K562 (cell line): ENCODE data around the gene GRAMD2B.

Source experiments
- ASH1L ChIP-seq: fragments of 450-650 bp; IDR thresholded peaks from 2 replicates; pipeline ENCODE4 v1.6.1; 2018; ENCODE audit warnings: borderline replicate concordance, mild to moderate bottlenecking, low read depth; ENCODE audit not compliant: partially characterized antibody
- CBX2 ChIP-seq: fragments of 200-600 bp; sonication (generic); IDR thresholded peaks from one replicate; pipeline ENCODE4 v1.6.1; 2012; ENCODE audit warnings: mild to moderate bottlenecking, low read length, inconsistent platforms; ENCODE audit not compliant: insufficient read depth, poor library complexity, severe bottlenecking
- CREB3 ChIP-seq: fragments of 450-650 bp; conservative IDR thresholded peaks from 2 replicates; pipeline ENCODE4 v1.6.1; 2016; ENCODE audit warnings: missing genetic modification characterization, low read depth, mild to moderate bottlenecking, missing compliant biosample characterization, moderate library complexity
- CTCF ChIP-seq, 3 experiments: IDR thresholded peaks in 2 of 3; conservative IDR thresholded peaks in 1 of 3; 2 replicates each; pipeline ENCODE4 v1.5.1; 2011 to 2012; ENCODE audit warnings: low read length in 3 of 3, mild to moderate bottlenecking in 3 of 3, control low read depth in 2 of 3, improper control_type of control experiment in 1 of 3, inconsistent platforms in 1 of 3, low read depth in 1 of 3, mixed read lengths in 1 of 3, moderate library complexity in 1 of 3; ENCODE audit not compliant: insufficient read depth in 2 of 3
- EZH2 ChIP-seq: IDR thresholded peaks from 2 replicates; pipeline ENCODE4 v1.6.1; 2012; ENCODE audit warnings: low read depth, mild to moderate bottlenecking, inconsistent platforms, low read length, borderline replicate concordance
- HMGN3 ChIP-seq: IDR thresholded peaks from 2 replicates; pipeline ENCODE4 v1.6.1; 2011; ENCODE audit warnings: borderline replicate concordance, low read depth, mild to moderate bottlenecking, mixed read lengths, low read length; ENCODE audit not compliant: insufficient read length; ENCODE audit errors: extremely low read depth
- KDM4B ChIP-seq, 2 experiments: fragments of 450-650 bp in 1 of 2; sonication (generic) in 1 of 2; IDR thresholded peaks; 2 replicates each; pipeline ENCODE4 v1.6.1; 2016 to 2017; ENCODE audit warnings: borderline replicate concordance in 2 of 2, antibody characterized with exemption in 1 of 2, low read depth in 1 of 2, mild to moderate bottlenecking in 1 of 2
- RNF219 ChIP-seq: fragments of 250-450 bp; sonication (Bioruptor Pico); IDR thresholded peaks from 2 replicates; pipeline ENCODE4 v1.5.0; 2022; ENCODE audit warnings: mild to moderate bottlenecking
- SMAD1 ChIP-seq: fragments of 150-350 bp; IDR thresholded peaks from 2 replicates; pipeline ENCODE4 v1.6.1; 2014; ENCODE audit warnings: low read length, low read depth; ENCODE audit not compliant: partially characterized antibody
- SRSF3 ChIP-seq: fragments of 200-400 bp; formaldehyde crosslinking; IDR thresholded peaks from 2 replicates; pipeline ENCODE4 v1.6.1; 2016; ENCODE audit warnings: mild to moderate bottlenecking, low read length, moderate library complexity; ENCODE audit not compliant: insufficient read depth
- TCF7L2 ChIP-seq: fragments of 150-350 bp; IDR thresholded peaks from 2 replicates; pipeline ENCODE4 v1.6.1; 2016; ENCODE audit warnings: low read depth, mild to moderate bottlenecking, low read length, moderate library complexity
- ZNF431 ChIP-seq: sonication (generic); formaldehyde crosslinking; IDR thresholded peaks from 2 replicates; pipeline ENCODE4 v1.8.0; 2022; ENCODE audit warnings: mild to moderate bottlenecking, missing genetic modification reagents
- ZZZ3 ChIP-seq: fragments of 450-650 bp; IDR thresholded peaks from 2 replicates; pipeline ENCODE4 v1.6.1; 2016; ENCODE audit warnings: antibody characterized with exemption, mild to moderate bottlenecking, moderate library complexity
- TF ChIP-seq, protein P1 (sequence below): sonication (generic); formaldehyde crosslinking; IDR thresholded peaks from 2 replicates; pipeline ENCODE4 v1.8.0; 2022; ENCODE audit warnings: mild to moderate bottlenecking, missing genetic modification reagents

GRCh38 chr5:126389179-126389578 is 34.0 kb upstream of the GRAMD2B start:
- TF ChIP-seq KDM4B (IDR thresholded peaks at IDR 0.05; ENCODE audit: borderline replicate concordance in 2 of 2, low read depth in 1 of 2) (no peak), ZZZ3 (no peak), TCF7L2 (no peak), CTCF (IDR thresholded peaks at IDR 0.05 in 2 of 3, conservative IDR thresholded peaks at IDR 0.05 in 1 of 3; ENCODE audit: insufficient read depth in 2 of 3, low read depth in 1 of 3, low read length in 3 of 3) (no peak), HMGN3 (no peak), ASH1L (no peak), CBX2 (no peak), EZH2 (no peak), SRSF3 (no peak), ZNF431 (no peak), CREB3 (tag) (no peak), SMAD1 (no peak), RNF219 (CRISPR knock-in tag) (no peak)
- TF ChIP-seq, protein P1, sequence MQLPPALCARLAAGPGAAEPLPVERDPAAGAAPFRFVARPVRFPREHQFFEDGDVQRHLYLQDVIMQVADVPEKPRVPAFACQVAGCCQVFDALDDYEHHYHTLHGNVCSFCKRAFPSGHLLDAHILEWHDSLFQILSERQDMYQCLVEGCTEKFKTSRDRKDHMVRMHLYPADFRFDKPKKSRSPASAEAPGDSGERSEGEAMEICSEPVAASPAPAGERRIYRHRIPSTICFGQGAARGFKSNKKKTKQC (CRISPR knock-in tag) = no peak
